ENCODE data around the gene KLK4. TPM values are rescaled to one million over a fixed set of nuclear protein-coding genes. Genes with fewer than 3 reads are reported as not detected.

Gene KLK4
- total and polyA plus RNA-seq, 2 of the 13 experiments (the other 11 are each of a cell fraction or from before 2014, with no cell fraction given) = not detected

- no peak overlapping the region for H3K27ac ChIP-seq (ENCODE audit: extremely low read length, insufficient read depth, low read length)
- H3K4me3 ChIP-seq (replicated peaks in 1 of 3; ENCODE audit: insufficient read depth in 1 of 3, low read depth in 2 of 3, low read length in 3 of 3) = no peak overlapping the region
- H3K9ac ChIP-seq (ENCODE audit: insufficient read depth, low read depth, low read length) = no peak overlapping the region
- H3K27me3 ChIP-seq (ENCODE audit: control insufficient read depth in 1 of 2, insufficient read depth in 2 of 2, low read length in 2 of 2) = peaks cover 3 to 18% of the 10 kb centered on the region in 2 experiments; a peak in 4 of 5 replicates
- H3K4me1 ChIP-seq (ENCODE audit: insufficient read depth, low read length) = no peaks in the 10 kb centered on the region
- no peaks in the 10 kb centered on the region for H4K20me1 ChIP-seq (ENCODE audit: insufficient read depth, low read length)
- ATAC-seq (no peak), FAIRE-seq (no peak), DNase-seq (ENCODE audit: low spot score) (no peak)
- 12% methylated on average over 4 of the region's 4 CpGs for WGBS (ENCODE audit: low lambda C conversion rate)
- H2AFZ ChIP-seq (ENCODE audit: low read length) = no peak overlapping the region
- no peaks in the 10 kb centered on the region for H3K36me3 ChIP-seq (replicated peaks in 1 of 2; ENCODE audit: control insufficient read depth in 1 of 2, insufficient read depth in 2 of 2, low read length in 2 of 2)
- intact Hi-C loops (cut with micrococcal nuclease; ENCODE audit: unreplicated experiment) = no loop called here
- in situ Hi-C loops (cut with HindIII; ENCODE audit: extremely low pct_ligation_motif_present, low pct_unique_long_range_greater_than_20kb) = no loop called here
- no peaks in the 10 kb centered on the region for H3K79me2 ChIP-seq (ENCODE audit: insufficient read depth, low read length)
- TF ChIP-seq ZBTB38 (CRISPR knock-in tag; IDR thresholded peaks at IDR 0.05) (no peak), HOXA9 (CRISPR knock-in tag; IDR thresholded peaks at IDR 0.05; ENCODE audit: borderline replicate concordance) (no peak), STAG1 (CRISPR knock-in tag; IDR thresholded peaks at IDR 0.05) (no peak), ZBTB20 (CRISPR knock-in tag; IDR thresholded peaks at IDR 0.05; ENCODE audit: borderline replicate concordance, low read depth) (no peak), DDIT3 (CRISPR knock-in tag; IDR thresholded peaks at IDR 0.05) (no peak), PHF5A (CRISPR knock-in tag; IDR thresholded peaks at IDR 0.05; ENCODE audit: low read depth, unreplicated experiment) (no peak), ZIK1 (CRISPR knock-in tag; IDR thresholded peaks at IDR 0.05; ENCODE audit: borderline replicate concordance, low read depth) (no peak), SALL2 (CRISPR knock-in tag; IDR thresholded peaks at IDR 0.05) (no peak), KDM1A (CRISPR knock-in tag; IDR thresholded peaks at IDR 0.05) (no peak), ISL2 (CRISPR knock-in tag; IDR thresholded peaks at IDR 0.05) (no peak), PATZ1 (CRISPR knock-in tag; IDR thresholded peaks at IDR 0.05) (no peak), TRAFD1 (CRISPR knock-in tag; IDR thresholded peaks at IDR 0.05; ENCODE audit: borderline replicate concordance) (no peak), ZNF512B (CRISPR knock-in tag; IDR thresholded peaks at IDR 0.05; ENCODE audit: borderline replicate concordance) (no peak), MIER3 (CRISPR knock-in tag; IDR thresholded peaks at IDR 0.05; ENCODE audit: borderline replicate concordance) (no peak), NFE2L1 (CRISPR knock-in tag; IDR thresholded peaks at IDR 0.05; ENCODE audit: borderline replicate concordance) (no peak), ZNF274 (CRISPR knock-in tag; IDR thresholded peaks at IDR 0.05) (no peak), GATAD1 (CRISPR knock-in tag; IDR thresholded peaks at IDR 0.05) (no peak)
- H3K4me2 ChIP-seq (ENCODE audit: low read depth, low read length) = no peak overlapping the region
- BruUV-seq (replicated peaks) = no TSS peak
- ChIA-PET CTCF (ENCODE audit: low intra/inter-chr PET ratio, low total read pairs) (no interaction called here), POLR2A (no interaction called here)
- H3K9me3 ChIP-seq (ENCODE audit: low read length) = no peaks in the 10 kb centered on the region
Measured at GRCh38 chr19:50869479-50869878, 41.7 kb downstream of the KLK4 start.
